GM18508 (cell line): Measurements from ENCODE around the gene IL7R.

Experiments
- ATAC-seq: cut with Tn5 transposase; IDR thresholded peaks from one replicate; pipeline ENCODE4 v1.9.1; 2021; ENCODE audit warnings: moderate number of reproducible peaks; ENCODE audit not compliant: insufficient read depth, unreplicated experiment

Gene IL7R, protein sequence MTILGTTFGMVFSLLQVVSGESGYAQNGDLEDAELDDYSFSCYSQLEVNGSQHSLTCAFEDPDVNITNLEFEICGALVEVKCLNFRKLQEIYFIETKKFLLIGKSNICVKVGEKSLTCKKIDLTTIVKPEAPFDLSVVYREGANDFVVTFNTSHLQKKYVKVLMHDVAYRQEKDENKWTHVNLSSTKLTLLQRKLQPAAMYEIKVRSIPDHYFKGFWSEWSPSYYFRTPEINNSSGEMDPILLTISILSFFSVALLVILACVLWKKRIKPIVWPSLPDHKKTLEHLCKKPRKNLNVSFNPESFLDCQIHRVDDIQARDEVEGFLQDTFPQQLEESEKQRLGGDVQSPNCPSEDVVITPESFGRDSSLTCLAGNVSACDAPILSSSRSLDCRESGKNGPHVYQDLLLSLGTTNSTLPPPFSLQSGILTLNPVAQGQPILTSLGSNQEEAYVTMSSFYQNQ

DNA sequence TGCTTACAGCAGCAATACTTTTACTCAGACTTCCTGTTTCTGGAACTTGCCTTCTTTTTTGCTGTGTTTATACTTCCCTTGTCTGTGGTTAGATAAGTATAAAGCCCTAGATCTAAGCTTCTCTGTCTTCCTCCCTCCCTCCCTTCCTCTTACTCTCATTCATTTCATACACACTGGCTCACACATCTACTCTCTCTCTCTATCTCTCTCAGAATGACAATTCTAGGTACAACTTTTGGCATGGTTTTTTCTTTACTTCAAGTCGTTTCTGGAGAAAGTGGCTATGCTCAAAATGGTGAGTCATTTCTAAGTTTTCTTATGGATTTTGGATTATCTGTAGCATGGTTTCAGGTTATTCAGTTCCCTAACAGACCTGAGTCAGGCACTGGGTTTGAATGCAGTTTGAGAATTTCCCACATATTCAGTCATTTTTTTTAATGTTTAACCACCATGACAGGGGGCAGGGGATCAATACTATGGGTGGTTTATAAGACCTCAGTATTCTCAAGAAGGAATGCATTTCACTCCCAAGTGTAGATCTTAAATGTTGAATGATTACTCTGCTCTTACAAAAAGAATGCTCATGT, at the start of gene IL7R:
Gene IL7R (plus strand): TSS at position 127 of the 587 bp plus-strand sequence. CDS start 87 bp downstream, at position 214.
- ATAC-seq = no peak

DNA sequence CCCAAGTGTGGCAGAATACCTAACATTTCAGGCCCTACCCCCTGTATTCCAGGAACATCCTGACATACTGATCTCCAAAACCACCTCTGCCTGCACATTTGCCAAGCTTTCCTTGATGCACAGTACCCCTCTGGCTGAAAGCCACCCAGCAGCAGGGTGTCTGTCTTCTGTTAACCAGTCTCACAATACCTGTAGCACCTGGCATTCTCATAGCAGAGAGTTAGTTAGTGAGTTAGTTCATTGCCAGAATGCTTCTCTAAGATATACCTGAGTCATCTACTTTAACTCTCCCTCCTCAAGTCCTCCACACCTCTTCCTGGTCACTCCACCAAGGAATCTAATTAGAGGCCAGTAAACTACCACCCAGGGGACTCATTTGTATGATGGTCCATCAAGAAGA, 46.1 kb upstream of the IL7R start:
- ATAC-seq = no peak

DNA sequence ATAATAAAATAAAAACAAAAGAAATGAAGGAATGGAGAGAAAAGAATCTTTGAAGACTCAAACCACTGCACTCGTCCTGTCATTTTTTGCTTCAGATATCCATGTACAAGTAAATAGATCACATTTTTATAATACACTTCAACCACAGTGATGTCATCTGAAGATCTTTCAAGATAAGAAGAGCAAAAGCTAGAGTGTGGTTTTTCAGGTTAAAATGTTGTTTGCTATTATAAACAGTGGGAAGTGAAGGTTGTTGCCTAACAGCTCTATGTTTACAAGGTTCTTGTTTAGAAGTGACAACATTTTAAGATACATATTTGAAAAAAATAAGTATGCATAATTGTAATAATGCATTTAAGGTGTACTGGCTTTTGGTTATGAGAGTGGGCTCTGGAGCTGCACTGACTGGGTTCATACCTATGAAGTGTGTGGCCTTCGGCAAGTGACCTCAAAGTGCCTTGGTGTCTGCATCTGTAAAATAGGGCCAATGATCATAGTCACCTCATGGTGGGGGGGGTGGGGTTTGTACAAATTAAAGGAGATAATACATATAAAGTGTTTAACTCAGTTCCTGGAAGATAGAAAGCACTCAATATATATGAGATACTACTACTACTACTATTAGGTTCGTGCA, 45.5 kb upstream of the IL7R start:
- ATAC-seq = no peak

DNA sequence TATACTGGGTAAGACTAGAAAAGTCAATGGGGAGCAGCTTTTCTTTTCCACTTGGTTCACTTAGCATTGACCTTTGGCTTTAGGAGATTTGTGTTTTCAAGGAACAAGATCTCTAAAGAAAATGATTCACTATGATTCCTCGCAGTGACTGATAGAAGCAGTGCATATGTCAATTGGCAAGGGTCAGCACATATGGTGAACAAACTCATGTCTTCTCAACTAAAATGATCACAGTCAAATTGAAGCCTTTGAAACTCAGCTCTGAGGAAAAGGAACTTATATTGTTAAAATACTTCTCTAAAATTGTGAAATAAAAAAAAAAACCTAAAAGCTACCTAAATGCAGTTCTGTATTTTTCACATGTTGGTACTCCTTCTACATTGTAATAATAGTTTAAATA, 43.2 kb upstream of the IL7R start:
- no peak for ATAC-seq

DNA sequence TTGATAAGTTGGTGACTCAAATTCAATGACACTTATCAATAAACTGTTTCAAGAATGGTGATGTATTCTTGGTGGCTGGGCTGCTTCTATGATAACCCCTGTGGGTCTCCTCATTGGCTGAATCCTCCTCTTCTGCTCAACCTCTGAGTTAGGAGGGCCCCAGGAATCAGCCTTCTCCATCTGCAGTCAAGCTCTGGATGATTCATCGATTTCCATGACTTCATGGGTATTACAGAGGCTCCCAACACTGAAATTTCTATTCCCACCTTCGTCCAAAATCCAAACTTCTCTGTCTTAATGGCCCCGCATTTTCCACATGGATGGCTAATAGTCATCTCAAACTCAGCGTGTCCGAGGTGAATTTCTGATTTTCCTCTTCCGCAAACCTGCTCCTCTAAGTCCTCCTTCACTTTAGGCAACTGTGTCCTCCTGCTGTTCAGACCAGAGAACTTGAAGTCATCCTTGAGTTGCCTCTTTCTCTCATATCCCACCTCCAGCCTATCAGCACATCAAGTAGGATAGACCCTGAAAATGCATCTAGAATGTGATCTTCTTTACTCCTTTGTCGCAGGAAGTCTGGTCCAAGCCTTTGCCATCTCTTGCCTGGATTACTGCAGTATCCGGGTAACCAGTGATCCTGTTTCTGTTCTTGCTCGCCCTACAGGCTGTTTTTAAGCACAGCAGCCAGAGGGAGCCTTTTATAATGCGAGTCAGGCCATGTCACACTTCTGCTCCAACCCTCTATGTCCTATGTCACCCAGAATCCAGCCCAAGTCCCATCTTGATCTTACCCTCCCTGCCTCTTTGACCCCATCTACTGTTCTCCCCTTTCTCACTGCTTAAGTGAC, 41.4 kb upstream of the IL7R start:
- ATAC-seq = no peak

DNA sequence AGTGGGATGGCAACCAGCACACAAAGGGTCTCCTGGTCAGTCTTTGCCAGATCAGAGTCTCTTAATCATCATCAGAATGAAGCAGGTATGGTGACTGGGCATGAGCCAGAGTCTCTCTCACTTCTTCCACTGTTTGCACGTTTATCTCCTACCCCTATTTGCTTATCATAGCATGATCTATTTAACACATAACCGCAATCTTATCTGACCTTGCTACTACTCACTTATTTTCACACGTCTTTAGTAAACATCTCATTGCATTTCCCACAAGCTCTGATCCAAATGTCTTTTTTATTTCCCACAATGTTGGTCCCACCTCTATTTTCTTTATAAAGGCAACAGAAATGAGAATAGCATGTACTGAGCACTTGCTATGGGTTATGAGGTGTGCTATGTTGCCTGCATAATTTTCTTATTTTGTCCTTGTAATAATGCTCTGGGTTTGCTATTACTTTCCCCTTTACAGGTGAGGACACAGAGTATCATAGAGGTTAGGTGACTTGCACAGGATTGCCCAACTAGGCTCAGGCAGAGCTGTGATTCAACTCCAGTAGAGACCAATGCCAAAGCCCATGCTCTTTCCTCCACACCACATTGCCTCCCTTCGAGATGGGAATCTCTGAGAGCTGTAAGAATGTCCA, 39.7 kb upstream of the IL7R start:
- ATAC-seq = no peak

DNA sequence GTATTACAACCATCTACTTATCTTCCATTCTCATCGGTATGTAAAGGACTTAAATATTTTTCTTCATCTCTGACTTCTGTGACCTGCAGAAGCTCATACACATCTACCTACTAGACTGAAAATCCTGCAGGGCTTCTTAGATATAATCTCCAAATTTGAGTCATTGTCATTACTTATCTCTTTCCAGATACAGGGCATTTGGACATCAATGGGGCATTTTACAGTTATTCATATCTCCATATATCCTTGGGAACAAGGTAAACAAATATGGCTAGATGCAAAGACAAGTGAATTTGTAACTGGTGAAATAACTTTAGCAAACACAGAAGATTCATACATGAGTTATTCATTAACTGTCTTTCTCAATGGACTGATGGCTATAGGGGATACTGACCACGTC, 37.7 kb upstream of the IL7R start:
- no peak for ATAC-seq

DNA sequence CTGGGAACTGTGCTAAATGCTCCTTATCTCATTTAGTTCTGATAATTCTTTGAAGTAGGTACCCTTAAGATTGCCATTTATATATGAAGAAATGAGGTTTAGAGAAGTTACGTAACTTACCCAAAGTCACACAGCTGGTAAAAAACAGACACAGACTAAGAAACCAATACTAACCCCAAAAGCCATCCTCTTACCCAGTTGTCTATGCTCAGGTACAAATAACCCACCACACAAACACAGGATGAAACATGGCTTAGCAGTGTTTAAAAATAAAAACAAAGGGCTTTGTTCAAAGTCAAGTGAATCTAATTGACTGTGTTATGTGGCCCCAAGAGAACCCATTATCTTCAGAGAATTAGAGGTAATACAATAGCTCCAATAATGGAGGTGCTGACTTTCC, 37.0 kb upstream of the IL7R start:
- ATAC-seq = no peak

DNA sequence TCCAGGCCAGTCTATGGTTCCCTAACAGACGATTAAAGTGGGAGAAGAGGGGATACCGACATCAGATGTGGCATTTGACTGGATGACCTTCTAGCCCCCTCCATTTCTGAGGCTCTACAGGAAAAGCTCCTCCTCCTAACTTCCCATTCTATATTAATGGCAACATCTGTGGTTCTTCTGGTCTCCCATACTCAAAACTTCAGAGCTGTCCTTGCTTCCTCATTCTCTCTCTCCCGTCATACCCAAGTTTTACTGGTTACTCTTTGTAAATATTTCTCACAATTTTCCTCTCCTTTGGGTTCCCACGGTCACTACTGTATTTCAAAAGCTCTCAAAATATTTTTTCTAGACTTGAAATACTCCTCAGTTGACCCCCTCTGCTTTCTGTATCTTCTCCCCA, 36.0 kb upstream of the IL7R start:
- ATAC-seq = no peak

DNA sequence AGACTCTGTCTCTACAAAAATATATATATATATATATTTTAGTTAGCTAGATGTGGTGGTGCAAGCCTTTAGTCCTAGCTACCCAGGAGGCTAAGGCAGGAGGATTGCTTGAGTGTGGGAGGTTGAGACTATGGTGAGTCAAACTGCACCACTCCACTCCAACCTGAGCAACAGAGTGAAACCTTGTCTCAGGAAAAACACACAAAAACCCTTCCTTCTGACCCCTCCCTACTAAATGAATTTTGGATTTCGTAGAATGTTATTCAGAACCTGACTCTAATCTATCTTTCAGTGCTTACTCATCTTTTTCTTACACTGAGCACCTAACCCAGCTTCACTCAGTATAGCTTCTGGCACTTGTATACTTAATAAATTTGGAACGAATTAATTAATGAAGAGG, 35.2 kb upstream of the IL7R start:
- no peak for ATAC-seq

DNA sequence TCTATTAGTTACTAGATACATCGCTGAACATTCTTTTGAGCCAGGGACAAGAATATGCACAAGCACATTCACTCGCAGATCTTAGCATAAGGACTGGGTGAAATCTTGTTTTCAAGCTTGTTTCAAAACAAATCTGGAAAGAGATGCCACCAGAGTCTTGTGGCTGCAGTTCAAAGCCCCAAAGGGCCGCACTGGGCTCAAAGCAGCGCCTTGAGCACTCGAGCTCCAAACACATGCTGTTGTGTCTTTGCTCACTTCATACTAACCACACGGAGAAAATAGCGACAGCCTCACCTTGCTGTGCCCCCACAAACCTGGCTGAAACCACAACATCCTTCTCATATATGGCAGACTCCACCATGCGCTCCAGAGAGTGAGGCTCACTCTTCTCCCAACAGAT, 34.2 kb upstream of the IL7R start:
- ATAC-seq = no peak

DNA sequence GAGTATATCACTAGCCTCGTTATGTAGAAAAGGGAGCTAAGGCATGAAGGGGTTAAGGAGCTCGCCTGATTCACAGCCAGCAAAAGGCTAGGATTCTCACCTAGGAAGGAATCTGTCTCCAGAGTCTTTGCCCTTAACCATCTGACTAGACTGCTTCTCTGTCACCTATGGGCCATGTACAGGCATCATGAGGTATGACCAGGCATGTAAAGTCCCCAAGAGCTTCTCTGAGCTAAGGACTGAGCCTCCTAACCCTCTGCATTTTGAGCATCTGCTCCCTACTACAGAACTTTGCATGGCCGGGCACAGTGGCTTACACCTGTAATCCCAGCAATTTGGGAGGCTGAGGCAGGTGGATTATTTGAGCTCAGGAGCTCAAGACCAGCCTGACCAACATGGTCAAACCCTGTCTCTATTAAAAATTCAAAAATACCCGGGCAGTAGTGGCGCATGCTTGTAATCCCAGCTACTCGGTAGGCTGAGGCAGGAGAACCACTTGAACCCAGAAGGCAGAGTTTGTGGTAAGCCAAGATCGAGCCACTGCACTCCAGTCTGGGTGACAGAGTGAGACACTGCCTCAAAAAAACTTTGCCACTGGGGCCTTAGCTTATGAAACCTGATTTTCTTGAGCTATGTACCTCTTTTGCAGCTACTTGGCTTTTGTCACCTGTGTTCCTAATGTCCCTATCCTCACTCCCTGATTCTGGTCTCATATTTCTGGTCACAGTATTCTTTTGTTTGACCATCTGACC, 33.2 kb upstream of the IL7R start:
- no peak for ATAC-seq

DNA sequence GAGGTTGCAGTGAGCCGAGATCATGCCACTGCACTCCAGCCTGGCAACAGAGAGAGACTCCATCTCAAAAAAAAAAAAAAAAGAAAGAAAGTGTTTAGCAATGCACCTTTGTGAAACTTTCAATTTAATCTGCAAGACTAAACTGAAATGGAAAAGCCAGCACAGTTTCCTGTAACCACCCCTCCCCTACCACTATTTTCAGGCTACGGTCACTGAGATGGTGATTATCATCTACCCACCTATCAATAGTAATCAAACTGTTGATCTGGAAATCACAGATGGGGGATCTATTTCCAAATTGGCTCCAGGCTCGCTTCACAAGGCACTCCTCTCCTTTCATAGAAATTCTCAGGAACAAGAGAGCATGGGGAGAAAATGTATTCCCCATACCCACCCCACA, 30.6 kb upstream of the IL7R start:
- no peak for ATAC-seq

DNA sequence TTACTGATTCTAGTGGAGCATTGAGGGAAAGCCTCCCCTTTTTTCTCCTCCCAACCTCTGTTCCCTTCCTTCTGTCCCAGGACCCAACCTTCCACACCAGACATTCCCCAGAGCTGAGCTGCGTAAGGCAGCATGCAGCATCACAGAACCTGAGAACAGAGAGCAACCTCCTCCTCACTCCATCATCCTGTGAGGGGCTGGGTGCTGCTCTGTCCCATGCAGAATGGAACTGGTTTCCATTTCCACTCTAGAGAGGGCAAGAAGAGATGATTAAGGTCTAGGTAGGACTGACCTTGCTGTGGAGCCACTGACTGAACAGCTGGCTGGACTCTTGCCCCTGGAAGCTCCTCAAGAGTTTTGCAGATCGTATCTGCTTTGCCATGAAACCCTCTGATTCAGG, 30.1 kb upstream of the IL7R start:
- no peak for ATAC-seq

DNA sequence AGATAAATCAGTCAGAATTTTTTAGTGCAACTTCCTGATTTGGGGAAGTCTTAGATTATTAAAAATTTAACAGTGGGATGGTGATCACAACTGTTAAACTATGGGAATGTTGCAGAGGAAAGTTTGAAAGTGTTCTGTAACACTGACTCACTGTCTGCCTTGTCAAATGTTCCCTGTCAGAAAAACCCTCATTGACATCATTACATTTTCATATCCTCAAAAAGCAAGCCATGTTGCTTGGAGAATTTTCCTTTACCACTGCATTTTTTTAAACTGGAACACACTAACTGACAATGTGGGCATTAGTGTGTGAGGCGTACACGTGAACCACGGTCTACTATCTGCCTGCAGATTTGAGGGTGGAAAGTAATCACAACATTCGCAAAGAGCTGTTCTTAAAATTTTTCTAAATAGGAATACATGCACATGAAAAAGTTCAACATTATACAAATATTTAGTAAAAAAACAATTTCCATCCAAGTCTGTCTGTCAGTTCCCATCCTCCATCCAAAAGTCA, 28.6 kb upstream of the IL7R start:
- ATAC-seq = no peak

DNA sequence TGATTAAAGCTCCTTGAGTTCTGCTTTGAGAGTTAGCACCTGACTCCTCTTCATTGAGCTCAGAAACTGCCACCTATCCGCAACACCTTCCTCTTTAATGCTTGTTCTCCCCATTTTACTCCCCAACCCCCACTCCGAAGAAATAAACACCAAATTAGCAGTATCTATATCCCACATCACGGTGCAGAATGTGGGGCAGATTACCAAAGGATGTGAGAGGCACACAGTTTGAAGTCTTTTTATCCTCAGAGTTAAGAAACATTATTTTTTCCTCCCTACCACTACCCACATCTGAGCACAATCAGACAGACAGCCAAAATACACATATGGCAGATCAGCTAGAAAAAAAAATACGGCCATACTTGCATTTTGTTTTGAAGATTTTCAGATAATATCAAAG, 26.1 kb upstream of the IL7R start:
- ATAC-seq = no peak

DNA sequence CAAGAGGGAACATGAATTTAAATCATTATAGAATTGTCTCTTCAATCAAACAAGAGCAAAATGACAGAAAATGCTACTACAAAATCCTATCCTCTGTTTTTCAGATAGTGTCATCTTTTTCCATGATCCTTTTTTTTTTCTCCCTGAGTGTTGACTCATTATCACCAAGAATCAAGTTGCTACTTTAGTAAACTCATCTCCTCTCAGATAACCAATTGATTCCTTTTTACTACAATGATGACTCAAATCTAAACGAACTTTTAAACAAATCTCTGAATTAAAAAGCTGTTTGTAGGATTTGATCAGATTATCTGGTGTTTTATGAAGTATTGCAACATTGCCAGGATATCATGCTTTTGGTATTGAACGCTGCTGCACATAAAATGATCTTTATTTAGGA, 23.9 kb upstream of the IL7R start:
- no peak for ATAC-seq

DNA sequence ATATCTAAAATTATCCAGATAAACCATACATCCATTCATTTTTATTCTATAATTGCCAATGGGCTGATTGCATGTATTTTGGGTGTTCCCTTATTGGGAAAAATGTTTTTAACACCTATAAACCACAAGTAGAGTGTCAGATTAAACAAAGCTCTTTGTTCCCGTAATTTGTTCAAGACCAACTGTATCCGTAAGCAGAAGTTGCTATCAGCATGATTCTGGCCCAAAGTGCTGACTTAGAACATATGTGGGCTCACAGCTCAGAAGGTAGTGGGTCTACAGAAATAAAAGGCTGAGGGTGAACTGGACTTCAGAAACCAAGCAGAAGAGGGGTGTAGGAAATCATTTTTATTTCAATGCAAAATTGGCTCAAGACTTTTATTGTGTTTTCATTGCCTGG, 23.5 kb upstream of the IL7R start:
- no peak for ATAC-seq
